Neural cell (in vitro differentiated cells): ENCODE measurements around the gene CCDC9B. TPM values are rescaled to one million over a fixed set of nuclear protein-coding genes. Genes with fewer than 3 reads are reported as not detected.

ENCODE experiments used
- H2AFZ ChIP-seq: fragments of 200-600, 300-800 bp; sonication (generic), shearing (Covaris generic); 2 replicates; pipeline ENCODE4 v1.6.0; 2014; ENCODE audit warnings: low read depth, mild to moderate bottlenecking, antibody characterized with exemption, low read length, moderate library complexity
- H3F3A ChIP-seq: fragments of 200-600 bp; shearing (Covaris generic); 2 replicates; pipeline ENCODE4 v1.6.1; 2016; ENCODE audit warnings: mild to moderate bottlenecking, moderate library complexity, mixed read lengths, antibody characterized with exemption, low read length; ENCODE audit not compliant: insufficient read depth, poor library complexity, severe bottlenecking
- H3K27ac ChIP-seq: fragments of 200-600, 300-800 bp; sonication (generic), shearing (Covaris generic); 2 replicates; pipeline ENCODE4 v1.5.1; 2014; ENCODE audit warnings: mild to moderate bottlenecking, low read length, moderate library complexity
- H3K27me3 ChIP-seq: fragments of 300-800, 200-600 bp; sonication (generic), shearing (Covaris generic); 2 replicates; pipeline ENCODE4 v1.6.0; 2014; ENCODE audit warnings: mild to moderate bottlenecking, low read depth, low read length, moderate library complexity; ENCODE audit not compliant: insufficient read depth
- H3K36me3 ChIP-seq: fragments of 300-800, 200-600 bp; sonication (generic), shearing (Covaris generic); 2 replicates; pipeline ENCODE4 v1.5.1; 2014; ENCODE audit warnings: mild to moderate bottlenecking, antibody characterized with exemption, low read length, moderate library complexity; ENCODE audit not compliant: insufficient read depth
- H3K4me2 ChIP-seq: fragments of 300-800, 200-600 bp; sonication (generic), shearing (Covaris generic); 2 replicates; pipeline ENCODE4 v1.6.0; 2014; ENCODE audit warnings: mild to moderate bottlenecking, low read length
- H3K4me3 ChIP-seq: fragments of 300-800, 200-600 bp; sonication (generic), shearing (Covaris generic); 2 replicates; pipeline ENCODE4 v1.5.1; 2014; ENCODE audit warnings: mild to moderate bottlenecking, low read length, moderate library complexity
- H3K79me2 ChIP-seq: fragments of 200-600 bp; shearing (Covaris generic); replicated peaks from 2 replicates; pipeline ENCODE4 v1.6.0; 2014; ENCODE audit warnings: mild to moderate bottlenecking, low read length, moderate library complexity; ENCODE audit not compliant: insufficient read depth
- H3K9ac ChIP-seq: fragments of 300-800, 200-600 bp; sonication (generic), shearing (Covaris generic); 2 replicates; pipeline ENCODE4 v1.6.1; 2016; ENCODE audit warnings: mild to moderate bottlenecking, low read length, mixed read lengths
- H3K9me2 ChIP-seq: fragments of 200-600 bp; shearing (Covaris generic); 2 replicates; pipeline ENCODE4 v1.6.1; 2016; ENCODE audit warnings: mild to moderate bottlenecking, low read length, mixed read lengths; ENCODE audit not compliant: insufficient read depth
- H3K9me3 ChIP-seq: fragments of 200-600, 300-800 bp; sonication (generic), shearing (Covaris generic); 2 replicates; pipeline ENCODE4 v1.6.1; 2016; ENCODE audit warnings: mild to moderate bottlenecking, mixed run types, low read length, moderate library complexity, mixed read lengths
- H4K20me1 ChIP-seq: fragments of 200-600 bp; shearing (Covaris generic); 2 replicates; pipeline ENCODE4 v1.6.1; 2016; ENCODE audit warnings: mild to moderate bottlenecking, mixed run types; ENCODE audit not compliant: insufficient read depth
- CTCF ChIP-seq: fragments of 450-650 bp; IDR thresholded peaks from 2 replicates; pipeline ENCODE4 v1.5.1; 2014; ENCODE audit warnings: antibody characterized with exemption, mild to moderate bottlenecking, moderate library complexity; ENCODE audit not compliant: poor library complexity, severe bottlenecking
- EP300 ChIP-seq: fragments of 450-650 bp; conservative IDR thresholded peaks from 2 replicates; pipeline ENCODE4 v1.6.1; 2014; ENCODE audit warnings: antibody characterized with exemption, mild to moderate bottlenecking, moderate library complexity; ENCODE audit not compliant: poor library complexity, severe bottlenecking
- EZH2 ChIP-seq: fragments of 200-600, 300-800 bp; shearing (Covaris generic), sonication (generic); IDR thresholded peaks from 2 replicates; pipeline ENCODE4 v1.6.1; 2014; ENCODE audit warnings: antibody characterized with exemption, low read length, borderline replicate concordance, mild to moderate bottlenecking; ENCODE audit not compliant: insufficient read depth, poor library complexity, severe bottlenecking
- MXI1 ChIP-seq: fragments of 450-650 bp; conservative IDR thresholded peaks from 2 replicates; pipeline ENCODE4 v1.6.1; 2014; ENCODE audit warnings: antibody characterized with exemption, mild to moderate bottlenecking; ENCODE audit not compliant: poor library complexity, severe bottlenecking
- POLR2AphosphoS5 ChIP-seq: IDR thresholded peaks from 2 replicates; pipeline ENCODE4 v1.6.1; 2012
- RAD21 ChIP-seq: fragments of 450-650 bp; conservative IDR thresholded peaks from 2 replicates; pipeline ENCODE4 v1.6.1; 2014; ENCODE audit warnings: antibody characterized with exemption, mild to moderate bottlenecking, moderate library complexity
- REST ChIP-seq: IDR thresholded peaks from 2 replicates; pipeline ENCODE4 v1.6.1; 2012; ENCODE audit warnings: borderline replicate concordance
- SMC3 ChIP-seq: fragments of 450-650 bp; conservative IDR thresholded peaks from 2 replicates; pipeline ENCODE4 v1.6.1; 2014; ENCODE audit warnings: antibody characterized with exemption, mild to moderate bottlenecking, moderate library complexity; ENCODE audit not compliant: poor library complexity
- TAF1 ChIP-seq: IDR thresholded peaks from 2 replicates; pipeline ENCODE4 v1.6.1; 2012; ENCODE audit warnings: low read depth
- polyA plus RNA-seq: library from polyadenylated mRNA; depleted of rRNA; stranded (reverse); fragments of >200 nt; gene quantifications from 2 replicates; pipeline ENCODE4 v1.2.3, GENCODE V29; 2014

Gene CCDC9B
- polyA plus RNA-seq, 1 donor from 2014 or later: not detected

GRCh38 chr15:40303576-40303975 lies 37.2 kb downstream of the CCDC9B start:
- Histone ChIP-seq H3K4me2 (no peak overlapping the region), H3K4me3 (no peak overlapping the region), H3K36me3 (no peaks in the 10 kb centered on the region), H3K27ac (no peak overlapping the region), H3F3A (no peaks in the 10 kb centered on the region), H3K9me2 (no peaks in the 10 kb centered on the region), H4K20me1 (no peaks in the 10 kb centered on the region), H3K9ac (no peak overlapping the region), H2AFZ (no peak overlapping the region), H3K9me3 (no peaks in the 10 kb centered on the region), H3K79me2 (no peaks in the 10 kb centered on the region), H3K27me3 (no peaks in the 10 kb centered on the region)
- TF ChIP-seq POLR2AphosphoS5 (no peak), CTCF (no peak), SMC3 (no peak), EP300 (no peak), EZH2 (no peak), TAF1 (no peak), MXI1 (no peak), RAD21 (no peak), REST (no peak)

- Histone ChIP-seq H3F3A (no peaks in the 10 kb centered on the region), H2AFZ (no peak overlapping the region), H3K9me3 (no peaks in the 10 kb centered on the region), H3K36me3 (no peaks in the 10 kb centered on the region), H4K20me1 (no peaks in the 10 kb centered on the region), H3K4me3 (no peak overlapping the region), H3K9ac (no peak overlapping the region), H3K79me2 (no peaks in the 10 kb centered on the region), H3K4me2 (no peak overlapping the region), H3K27me3 (no peaks in the 10 kb centered on the region), H3K9me2 (no peaks in the 10 kb centered on the region), H3K27ac (no peak overlapping the region)
- TF ChIP-seq EZH2: no peak
Measured at GRCh38 chr15:40302981-40303380, 37.8 kb downstream of the CCDC9B start.

GRCh38 chr15:40302288-40302886 lies 38.4 kb downstream of the CCDC9B start:
- Histone ChIP-seq H3K9me3 (no peaks in the 10 kb centered on the region), H4K20me1 (no peaks in the 10 kb centered on the region), H2AFZ (no peak overlapping the region), H3K79me2 (no peaks in the 10 kb centered on the region), H3K9me2 (no peaks in the 10 kb centered on the region), H3K4me2 (no peak overlapping the region), H3F3A (no peaks in the 10 kb centered on the region), H3K27ac (no peak overlapping the region), H3K36me3 (no peaks in the 10 kb centered on the region), H3K9ac (no peak overlapping the region), H3K27me3 (no peaks in the 10 kb centered on the region), H3K4me3 (no peak overlapping the region)
- TF ChIP-seq RAD21 (no peak), REST (no peak), MXI1 (no peak), POLR2AphosphoS5 (no peak), EP300 (no peak), SMC3 (no peak), EZH2 (no peak), TAF1 (no peak), CTCF (no peak)
